Caki2 (cell line): Measurements from ENCODE around the gene TRAF1. TPM values are rescaled to one million over a fixed set of nuclear protein-coding genes. Genes with fewer than 3 reads are reported as not detected.

Source experiments
- DNase-seq: peaks from one replicate; pipeline ENCODE4 v3.0.0-alpha.2; 2015; ENCODE audit warnings: low read depth
- in situ Hi-C: cut with HindIII; loops from 2 replicates; pipeline ENCODE4 v1.10.0; 2016; ENCODE audit warnings: low sequenced_read_pairs, low pct_unique_long_range_greater_than_20kb, mixed read lengths
- total RNA-seq: library from RNA; depleted of rRNA; stranded (reverse); fragments of >200 nt; shearing (Covaris generic); gene quantifications from 2 replicates; pipeline ENCODE4 v1.2.3, GENCODE V29; 2014; ENCODE audit warnings: low replicate concordance

Gene TRAF1
- total RNA-seq, 1 experiment from 2014 or later: 5.0 TPM

- in situ Hi-C loops: no loop called here
- DNase-seq: no peak
Measured at GRCh38 chr9:120942186-120943001, 15.8 kb upstream of the TRAF1 start.

- in situ Hi-C loops: no loop called here
- no peak for DNase-seq
Measured at GRCh38 chr9:120941046-120941770, 14.6 kb upstream of the TRAF1 start.

GRCh38 chr9:120940573-120940972 lies 14.0 kb upstream of the TRAF1 start:
- no peak for DNase-seq
- in situ Hi-C loops: no loop called here

GRCh38 chr9:120938851-120939250 lies 12.3 kb upstream of the TRAF1 start:
- DNase-seq: no peak
- in situ Hi-C loops: no loop called here

- in situ Hi-C loops: no loop called here
- DNase-seq: no peak
Measured at GRCh38 chr9:120937596-120937995, 11.0 kb upstream of the TRAF1 start.

- DNase-seq: no peak
- in situ Hi-C loops: no loop called here
Measured at GRCh38 chr9:120937127-120937526, 10.5 kb upstream of the TRAF1 start.

- in situ Hi-C loops: no loop called here
- no peak for DNase-seq
Measured at GRCh38 chr9:120936764-120937122, 10.1 kb upstream of the TRAF1 start.

GRCh38 chr9:120936011-120936763 lies 9.6 kb upstream of the TRAF1 start:
- in situ Hi-C loops: no loop called here
- DNase-seq: peak; percentile 80

- in situ Hi-C loops: no loop called here
Measured at GRCh38 chr9:120935383-120935857, 8.8 kb upstream of the TRAF1 start.

GRCh38 chr9:120934281-120934680 lies 7.7 kb upstream of the TRAF1 start:
- in situ Hi-C loops: no loop called here
- no peak for DNase-seq

More at GRCh38 chr9:120935383-120935857, 8.8 kb upstream of the TRAF1 start:
- DNase-seq: peak; percentile 88

GRCh38 chr9:120933310-120934055 lies 6.9 kb upstream of the TRAF1 start:
- in situ Hi-C loops: no loop called here
- DNase-seq: no peak

GRCh38 chr9:120932086-120932823 lies 5.7 kb upstream of the TRAF1 start:
- no peak for DNase-seq
- in situ Hi-C loops: no loop called here

GRCh38 chr9:120931231-120932085 lies 4.9 kb upstream of the TRAF1 start:
- in situ Hi-C loops: no loop called here
- DNase-seq: peak; percentile 60

- in situ Hi-C loops: no loop called here
Measured at GRCh38 chr9:120929229-120929791, 2.7 kb upstream of the TRAF1 start.

GRCh38 chr9:120928483-120929228 lies 2.1 kb upstream of the TRAF1 start:
- in situ Hi-C loops: no loop called here
- peak; percentile 31 for DNase-seq

More at GRCh38 chr9:120929229-120929791, 2.7 kb upstream of the TRAF1 start:
- peak; percentile 27 for DNase-seq

- in situ Hi-C loops: no loop called here
- no peak for DNase-seq
Measured at GRCh38 chr9:120928015-120928482, 1.5 kb upstream of the TRAF1 start.
